Measurements from ENCODE around the gene MAPKAP1.

MAPKAP1 gene

GRCh38 chr9:125558453-125559092, 148.4 kb downstream of the MAPKAP1 start:
- peak; percentile 77 for DNase-seq

- no peak for DNase-seq
Measured at GRCh38 chr9:125556046-125556721, 150.8 kb downstream of the MAPKAP1 start.

DNA sequence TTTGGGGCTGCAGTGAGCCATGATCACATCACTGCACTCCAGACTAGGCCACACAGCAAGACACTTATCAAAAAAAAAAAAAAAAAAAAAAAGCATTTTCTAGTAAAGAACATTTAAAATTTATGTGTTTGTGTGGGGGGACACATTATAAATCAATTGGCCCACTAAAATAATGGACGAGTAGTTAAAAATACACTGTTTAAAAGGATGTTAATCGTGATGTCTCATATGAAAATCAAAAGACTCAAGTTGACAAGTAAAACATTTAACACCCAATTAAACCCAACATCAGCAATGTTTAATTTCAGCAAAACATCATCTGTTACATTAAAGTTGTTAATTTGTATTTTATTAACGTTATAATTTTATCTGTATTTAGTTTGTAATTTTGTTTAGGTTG, 152.3 kb downstream of the MAPKAP1 start:
- no peak for DNase-seq

- no peak for DNase-seq
Measured at GRCh38 chr9:125551781-125552180, 155.2 kb downstream of the MAPKAP1 start.

GRCh38 chr9:125549891-125550885, 156.8 kb downstream of the MAPKAP1 start:
- DNase-seq: no peak

DNA sequence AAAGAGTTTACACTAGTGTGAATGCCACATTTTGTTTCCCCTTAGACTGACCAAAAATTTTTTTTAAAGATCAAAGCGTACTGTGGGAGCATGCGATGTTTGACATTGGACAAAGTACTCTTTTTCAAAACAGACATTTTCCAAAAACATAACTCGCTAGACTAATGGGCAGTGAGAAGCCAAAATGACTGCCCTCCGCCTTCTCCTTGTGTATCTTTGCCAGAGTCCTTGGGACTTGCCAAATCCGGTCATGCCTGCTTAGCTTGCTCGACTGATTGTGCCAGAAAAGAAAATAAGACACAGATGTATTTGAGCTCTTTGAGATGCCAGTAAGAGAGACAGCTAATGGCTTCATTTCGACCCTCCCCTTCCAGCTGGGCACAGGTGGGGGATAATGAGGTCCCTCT, 157.5 kb downstream of the MAPKAP1 start:
- no peak for DNase-seq

- no peak for DNase-seq
Measured at GRCh38 chr9:125549039-125549438, 158.0 kb downstream of the MAPKAP1 start.

GRCh38 chr9:125548141-125548540, 158.9 kb downstream of the MAPKAP1 start:
- DNase-seq: no peak

DNA sequence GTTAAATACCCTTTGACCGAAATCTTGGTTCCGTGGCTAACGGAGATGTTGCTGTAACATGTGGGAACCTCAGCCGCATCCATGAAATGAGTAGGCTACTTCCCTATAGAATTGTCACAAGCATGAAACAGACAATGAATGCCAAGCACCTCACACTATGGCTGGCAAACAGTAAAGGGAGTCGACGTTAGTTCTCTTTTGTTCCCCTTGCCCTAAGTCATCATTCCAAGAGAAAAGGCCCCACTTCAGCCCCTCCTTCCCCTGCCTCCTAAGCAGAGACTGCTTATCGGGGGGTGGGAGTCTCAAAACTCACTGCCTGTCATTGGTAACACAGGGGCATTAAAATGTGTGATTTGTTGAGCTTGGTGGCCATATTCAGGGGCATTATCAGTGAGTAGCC, 159.6 kb downstream of the MAPKAP1 start:
- DNase-seq: no peak

DNA sequence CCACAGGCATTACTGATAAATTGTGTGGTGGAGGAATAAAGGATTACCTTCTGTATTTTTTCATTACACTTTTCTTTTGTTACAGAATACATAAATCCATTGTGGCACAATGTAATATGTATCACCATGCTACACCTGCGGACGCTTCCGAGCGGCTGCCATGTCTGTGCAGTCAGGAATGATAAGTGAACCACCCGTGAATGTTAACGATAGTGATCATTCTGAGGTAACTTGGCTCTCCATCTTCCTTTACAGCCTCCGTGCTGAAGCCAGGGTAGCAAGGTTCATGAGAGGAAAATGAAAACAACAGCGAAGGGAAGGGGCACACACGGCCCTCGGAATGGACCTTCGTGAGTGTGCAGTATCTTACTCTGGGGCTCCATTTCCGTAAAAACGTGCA, 161.2 kb downstream of the MAPKAP1 start:
- no peak for DNase-seq

GRCh38 chr9:125544988-125545651, 161.9 kb downstream of the MAPKAP1 start:
- no peak for DNase-seq

- DNase-seq: no peak
Measured at GRCh38 chr9:125544484-125544883, 162.5 kb downstream of the MAPKAP1 start.

DNA sequence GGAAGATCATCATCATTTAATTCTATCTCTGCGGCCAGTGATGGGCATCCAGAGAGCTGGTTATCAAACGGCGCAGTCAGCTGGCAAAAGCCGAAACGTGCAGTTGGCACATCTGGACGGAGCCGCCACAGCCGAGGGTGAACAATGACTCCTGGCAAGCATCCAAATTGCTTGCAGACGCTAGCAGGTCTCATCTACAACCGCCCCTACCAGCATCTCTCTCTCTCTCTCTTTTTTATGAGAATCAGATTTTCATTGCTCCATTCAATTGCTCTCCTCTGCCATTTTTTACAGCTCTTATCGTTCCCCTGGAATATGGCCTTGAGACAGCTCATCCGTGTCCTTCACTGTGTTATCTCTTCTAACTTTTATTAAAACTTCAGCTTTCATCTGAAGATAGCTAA, 165.2 kb downstream of the MAPKAP1 start:
- no peak for DNase-seq

- DNase-seq: peak; percentile 54
Measured at GRCh38 chr9:125540497-125540896, 166.5 kb downstream of the MAPKAP1 start.

GRCh38 chr9:125538092-125538473, 168.9 kb downstream of the MAPKAP1 start:
- DNase-seq: peak; percentile 96

- DNase-seq: no peak
Measured at GRCh38 chr9:125537442-125538091, 169.4 kb downstream of the MAPKAP1 start.

GRCh38 chr9:125536776-125537175, 170.2 kb downstream of the MAPKAP1 start:
- no peak for DNase-seq

DNA sequence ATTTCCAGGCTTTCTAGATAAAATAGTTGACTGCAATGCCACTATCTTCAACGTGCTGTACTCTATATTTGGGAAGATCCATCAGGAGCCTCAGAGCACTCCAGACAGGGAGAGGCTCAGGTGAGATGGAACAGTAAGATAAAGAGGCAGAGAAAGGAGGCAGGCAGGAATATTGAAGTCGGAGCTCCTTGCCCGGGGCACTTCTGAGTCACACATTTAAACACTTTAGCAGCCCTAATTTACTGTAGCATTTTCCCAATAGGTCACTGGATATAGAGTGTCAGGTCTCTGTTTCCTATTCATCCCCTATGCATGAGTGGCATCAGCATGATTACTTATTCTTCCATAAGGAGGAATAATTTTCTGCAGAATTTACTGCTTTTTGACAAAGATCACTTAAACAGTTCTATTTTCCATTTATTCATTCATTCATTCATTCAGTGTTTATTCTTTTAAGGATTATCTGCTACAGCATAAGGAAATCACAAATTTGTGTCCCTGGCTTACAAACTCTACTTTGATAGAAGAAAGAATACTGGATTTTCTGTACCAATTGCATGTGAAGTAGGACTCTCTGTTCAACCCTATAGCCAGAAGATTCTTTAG, 170.7 kb downstream of the MAPKAP1 start:
- no peak for DNase-seq

- DNase-seq: peak; percentile 65
Measured at GRCh38 chr9:125534971-125535701, 171.9 kb downstream of the MAPKAP1 start.

DNA sequence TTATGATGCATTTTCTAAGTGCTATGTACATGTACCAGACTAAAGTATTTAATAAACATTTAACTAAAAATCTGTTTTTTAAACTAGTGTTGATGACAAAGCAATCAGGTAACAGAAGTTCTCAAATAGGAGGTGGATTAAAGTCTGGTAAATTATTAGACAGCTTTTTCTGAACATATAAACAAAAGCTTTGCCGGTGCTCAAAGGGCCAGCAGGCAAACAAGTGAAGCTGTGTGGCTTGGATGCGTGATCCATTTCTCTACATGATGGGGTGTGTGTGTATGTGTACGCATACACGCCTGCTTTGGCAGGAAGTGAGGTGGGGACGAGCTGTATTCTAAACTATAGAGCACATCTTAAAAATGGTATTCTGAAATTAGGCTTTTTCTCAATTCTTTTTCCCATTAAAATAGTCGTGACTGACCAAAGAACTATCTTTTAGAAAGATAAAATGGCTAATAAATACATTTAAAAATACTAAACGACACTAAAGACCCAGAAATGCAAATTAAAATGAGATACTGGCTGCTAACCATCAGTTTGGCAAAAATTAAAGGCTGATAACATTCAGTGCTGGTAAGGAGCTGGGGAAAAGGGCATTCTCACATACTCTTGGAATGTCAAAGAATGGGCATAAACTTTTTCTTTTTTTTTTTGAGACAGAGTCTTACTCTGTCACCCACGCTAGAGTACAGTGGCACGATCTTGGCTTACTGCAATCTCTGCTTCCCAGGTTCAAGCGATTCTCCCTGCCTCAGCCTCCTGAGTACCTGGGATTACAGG, 174.0 kb downstream of the MAPKAP1 start:
- no peak for DNase-seq
